Measurements from ENCODE around the gene NLRP6.
"Not testable (repeated sequence)": the region's sequence is repeated elsewhere in the genome, so short reads cannot be mapped to it uniquely, and the experiment has no call there.

Gene NLRP6

GRCh38 chr11:311013-311748 lies 33.0 kb downstream of the NLRP6 start:
- not testable (repeated sequence) for DNase-seq

GRCh38 chr11:312092-312816 lies 34.0 kb downstream of the NLRP6 start:
- no peak for DNase-seq

- DNase-seq, result no peak
Measured at GRCh38 chr11:313304-313786, 35.1 kb downstream of the NLRP6 start.

GRCh38 chr11:313787-314553 lies 35.8 kb downstream of the NLRP6 start, which contains the start of gene IFITM1:
TSS of gene IFITM1 (plus strand) at chr11:314040. CDS start at chr11:314171, 131 bp downstream.
- DNase-seq, result peak; percentile 42

- DNase-seq, result not testable (repeated sequence)
Measured at GRCh38 chr11:314554-314875, 36.3 kb downstream of the NLRP6 start.

GRCh38 chr11:315051-315481 lies 36.9 kb downstream of the NLRP6 start:
- DNase-seq, result no peak

GRCh38 chr11:315516-315994 lies 37.3 kb downstream of the NLRP6 start:
- no peak for DNase-seq

- DNase-seq, result no peak
Measured at GRCh38 chr11:316031-316701, 38.0 kb downstream of the NLRP6 start.

GRCh38 chr11:316891-317301 lies 38.7 kb downstream of the NLRP6 start:
- no peak for DNase-seq

- not testable (repeated sequence) for DNase-seq
Measured at GRCh38 chr11:317668-318404, 39.6 kb downstream of the NLRP6 start.

GRCh38 chr11:318405-319120 lies 40.4 kb downstream of the NLRP6 start:
- not testable (repeated sequence) for DNase-seq

GRCh38 chr11:319121-319887 lies 41.1 kb downstream of the NLRP6 start:
- DNase-seq, result not testable (repeated sequence)

- not testable (repeated sequence) for DNase-seq
Measured at GRCh38 chr11:319888-320273, 41.7 kb downstream of the NLRP6 start.

- no peak for DNase-seq
Measured at GRCh38 chr11:324156-324555, 45.9 kb downstream of the NLRP6 start.

- DNase-seq, result not testable (repeated sequence)
Measured at GRCh38 chr11:324593-325517, 46.6 kb downstream of the NLRP6 start.

- no peak for DNase-seq
Measured at GRCh38 chr11:325796-326591, 47.8 kb downstream of the NLRP6 start.

- no peak for DNase-seq
Measured at GRCh38 chr11:326592-326841, 48.3 kb downstream of the NLRP6 start.

- peak; percentile 23 for DNase-seq
Measured at GRCh38 chr11:326842-327580, 48.8 kb downstream of the NLRP6 start.

Data from stimulated activated naive CD4-positive, alpha-beta T cell treated with Interleukin-2 at 50 U/mL for 16 hours (primary cell).